GM20000 (cell line): ENCODE data around the gene CBX6.

ENCODE experiments used
- DNase-seq: peaks from one replicate; pipeline ENCODE4 v3.0.0; 2012; ENCODE audit warnings: low spot score
- CTCF ChIP-seq: IDR thresholded peaks from 2 replicates; pipeline ENCODE4 v1.5.1; 2012; ENCODE audit warnings: mild to moderate bottlenecking, control low read depth; ENCODE audit errors: extremely low read depth, missing control alignments

CBX6 gene

DNA sequence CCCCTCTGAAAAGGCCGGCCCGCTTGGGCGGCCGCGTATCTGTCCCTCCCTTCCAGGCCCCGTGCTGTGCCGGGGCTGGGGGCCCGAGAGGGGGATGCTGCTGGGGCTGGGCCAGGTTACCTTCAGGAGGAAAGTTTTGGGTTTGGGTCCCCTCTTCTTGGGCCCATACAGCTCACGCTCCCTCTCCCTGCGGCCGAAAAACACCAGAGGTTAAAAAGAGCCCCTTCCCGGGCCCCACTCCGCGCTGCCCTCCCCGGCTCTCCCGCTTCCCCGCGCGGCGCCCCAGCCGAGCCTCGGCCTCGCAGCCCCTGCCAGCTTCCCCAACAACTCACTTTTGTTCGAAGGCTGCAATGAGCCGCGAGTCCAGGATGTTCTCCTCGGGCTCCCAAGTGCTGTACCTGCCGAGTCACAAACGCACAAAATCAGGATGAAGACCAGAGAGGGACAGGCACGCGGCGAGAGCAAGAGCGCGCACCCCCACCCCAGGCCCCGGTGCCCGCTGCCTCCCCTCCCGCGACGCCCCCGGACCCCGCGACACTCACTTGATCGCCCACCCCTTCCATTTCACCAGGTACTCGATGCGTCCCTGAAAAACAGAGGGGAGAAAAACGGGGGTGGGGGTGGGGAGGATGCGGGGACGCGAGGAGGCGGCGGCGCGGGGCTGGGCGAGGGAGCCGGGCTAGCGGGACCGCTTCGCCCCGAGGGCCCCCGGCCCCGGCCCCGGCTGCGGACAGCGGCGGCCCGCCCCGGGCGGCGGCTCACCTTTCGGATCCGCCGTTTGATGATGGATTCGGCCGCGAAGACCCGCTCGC is 450 bp downstream of the CBX6 start:
- TF ChIP-seq CTCF = no peak
- DNase-seq = no peak

DNA sequence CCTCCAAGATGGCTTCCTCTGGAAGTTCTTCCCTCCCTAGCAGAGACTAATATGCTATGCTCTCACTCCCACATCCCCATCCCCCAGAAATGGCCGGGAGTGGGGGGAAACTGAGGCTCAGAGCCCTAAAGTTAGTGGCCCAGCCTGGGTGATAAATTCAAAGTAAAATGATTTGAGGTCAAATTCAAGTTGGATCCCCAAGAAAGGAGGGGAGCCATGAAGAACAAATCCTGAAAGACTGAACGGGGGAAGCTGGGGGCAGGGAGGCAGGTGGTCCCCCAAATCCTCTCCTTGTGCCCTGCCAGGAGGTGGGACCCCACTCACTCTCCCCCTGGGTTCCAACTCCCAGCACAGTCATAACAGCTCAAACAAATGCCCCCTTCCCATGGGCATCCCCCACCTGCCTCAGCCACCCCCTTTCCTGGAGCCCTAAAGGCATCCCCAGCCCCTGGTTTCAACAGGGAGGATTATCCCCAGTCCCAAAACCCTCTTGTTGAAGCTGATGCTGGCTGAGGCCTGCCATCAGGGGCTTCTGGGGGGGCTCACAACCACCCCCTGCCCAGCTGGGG is 1.1 kb downstream of the CBX6 start:
- DNase-seq = no peak

GRCh38 chr22:38870312-38870741 is 1.7 kb downstream of the CBX6 start:
- peak; percentile 89 for DNase-seq
- TF ChIP-seq CTCF = peak; percentile 89

More for the DNA sequence above, 1.1 kb downstream of the CBX6 start:
- TF ChIP-seq CTCF = no peak

DNA sequence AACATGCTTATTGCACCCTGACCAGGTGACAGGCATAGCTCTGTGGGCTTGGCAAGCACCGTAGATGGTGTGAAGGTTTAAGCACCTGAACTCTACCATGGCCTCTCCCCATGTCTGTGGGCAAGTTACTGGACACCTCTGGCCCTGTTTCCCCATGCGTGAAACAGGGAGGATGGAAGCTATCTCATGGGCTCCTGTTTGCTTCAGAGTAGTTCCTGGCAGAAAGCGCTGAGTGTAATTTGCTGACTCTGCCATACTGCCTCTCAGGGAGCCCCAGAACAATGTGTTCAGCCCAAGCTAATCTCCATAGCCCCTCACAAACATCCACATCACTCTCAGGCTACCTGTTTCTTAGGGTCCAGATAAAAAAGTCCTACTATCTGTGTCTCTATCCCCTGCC is 2.4 kb downstream of the CBX6 start:
- no peak for DNase-seq
- TF ChIP-seq CTCF = no peak

DNA sequence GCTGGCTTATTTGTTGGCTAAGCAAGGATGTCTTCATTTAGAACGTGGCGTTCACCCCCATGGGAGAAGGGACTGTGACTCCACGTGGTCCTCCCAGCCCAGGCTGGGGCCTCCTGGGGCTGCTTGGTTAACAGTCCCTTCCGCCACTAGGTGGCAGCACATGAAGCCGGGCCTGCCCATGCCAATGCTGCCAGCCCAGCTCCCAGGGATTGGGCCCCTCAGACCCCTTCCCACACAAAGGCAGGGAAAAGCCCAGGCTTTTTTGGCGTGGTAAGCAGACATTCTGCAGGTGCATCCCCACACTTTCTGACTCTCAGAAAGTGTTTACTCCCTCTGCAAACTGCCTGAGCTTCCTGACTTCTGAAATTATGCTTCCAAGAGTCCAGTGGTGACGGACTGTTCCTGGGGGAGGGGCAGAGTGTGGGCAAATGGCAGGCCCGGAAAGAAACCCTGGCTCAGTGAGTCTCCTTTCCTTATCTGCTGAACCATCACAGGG is 3.1 kb downstream of the CBX6 start:
- TF ChIP-seq CTCF = peak; percentile 81
- peak; percentile 92 for DNase-seq

- no peak for TF ChIP-seq CTCF
- DNase-seq = no peak
These were observed 3.7 kb downstream of the CBX6 start for GRCh38 chr22:38868286-38868721.
